Muscle layer of duodenum (tissue), 2 donors: ENCODE measurements around the gene NRIP1.

Experiments used
- H3K27ac ChIP-seq: one replicate; pipeline ENCODE4 v1.7.0; 2013; ENCODE audit warnings: mild to moderate bottlenecking, low read length
- H3K27me3 ChIP-seq: one replicate; pipeline ENCODE4 v1.7.0; 2013; ENCODE audit warnings: low read depth, mild to moderate bottlenecking, control low read depth, low read length
- H3K36me3 ChIP-seq, 2 donors: one replicate each; pipeline ENCODE4 v1.7.0; 2013; ENCODE audit warnings: low read length in 2 of 2, control low read depth in 1 of 2, mild to moderate bottlenecking in 1 of 2; ENCODE audit not compliant: insufficient read depth in 2 of 2, control insufficient read depth in 1 of 2
- H3K4me1 ChIP-seq, 2 donors: one replicate each; pipeline ENCODE4 v1.7.0; 2013; ENCODE audit warnings: low read length in 2 of 2, mild to moderate bottlenecking in 2 of 2, control low read depth in 1 of 2, moderate library complexity in 1 of 2; ENCODE audit not compliant: insufficient read depth in 2 of 2, control insufficient read depth in 1 of 2
- H3K4me3 ChIP-seq, 2 donors: one replicate each; pipeline ENCODE4 v1.7.0; 2013; ENCODE audit warnings: low read length in 2 of 2, low read depth in 1 of 2, mild to moderate bottlenecking in 1 of 2
- H3K9me3 ChIP-seq, 2 donors: one replicate each; pipeline ENCODE4 v1.7.0; 2013; ENCODE audit warnings: low read length in 2 of 2, control low read depth in 1 of 2, mild to moderate bottlenecking in 1 of 2; ENCODE audit not compliant: control insufficient read depth in 1 of 2
- donor health status: healthy.

Gene NRIP1

GRCh38 chr21:15054089-15054488, 10.7 kb downstream of the NRIP1 start:
- no peaks in the 10 kb centered on the region for H3K27me3 ChIP-seq
- peak overlapping the region in 1 of 2 donors; percentile 11 for H3K4me3 ChIP-seq
- peak overlapping the region; percentile 32 for H3K27ac ChIP-seq
- peaks cover 49 to 66% of the 10 kb centered on the region in 2 donors for H3K4me1 ChIP-seq
- no peaks in the 10 kb centered on the region for H3K9me3 ChIP-seq
- no peaks in the 10 kb centered on the region for H3K36me3 ChIP-seq

- no peak overlapping the region for H3K4me3 ChIP-seq
- H3K36me3 ChIP-seq = no peaks in the 10 kb centered on the region
- peak overlapping the region; percentile 11 for H3K27ac ChIP-seq
- no peaks in the 10 kb centered on the region for H3K27me3 ChIP-seq
- H3K4me1 ChIP-seq = peaks cover 44 to 65% of the 10 kb centered on the region in 2 donors
- H3K9me3 ChIP-seq = no peaks in the 10 kb centered on the region
These were observed 11.3 kb downstream of the NRIP1 start for GRCh38 chr21:15053500-15053899.

GRCh38 chr21:15052459-15052763, 12.4 kb downstream of the NRIP1 start:
- H3K27me3 ChIP-seq = no peaks in the 10 kb centered on the region
- H3K9me3 ChIP-seq = no peaks in the 10 kb centered on the region
- H3K4me3 ChIP-seq = no peak overlapping the region
- no peaks in the 10 kb centered on the region for H3K36me3 ChIP-seq
- peaks cover 37 to 65% of the 10 kb centered on the region in 2 donors for H3K4me1 ChIP-seq
- H3K27ac ChIP-seq = no peak overlapping the region

- no peaks in the 10 kb centered on the region for H3K27me3 ChIP-seq
- peak overlapping the region in 1 of 2 donors; percentile 8 for H3K4me3 ChIP-seq
- no peaks in the 10 kb centered on the region for H3K9me3 ChIP-seq
- peak overlapping the region; percentile 11 for H3K27ac ChIP-seq
- peaks cover 34 to 61% of the 10 kb centered on the region in 2 donors for H3K4me1 ChIP-seq
- no peaks in the 10 kb centered on the region for H3K36me3 ChIP-seq
These were observed 12.9 kb downstream of the NRIP1 start for GRCh38 chr21:15051644-15052458.

GRCh38 chr21:15050568-15051377, 14.0 kb downstream of the NRIP1 start:
- Histone ChIP-seq H3K27ac (peak overlapping the region; percentile 42), H3K36me3 (no peaks in the 10 kb centered on the region), H3K9me3 (no peaks in the 10 kb centered on the region), H3K4me1 (peaks cover 31 to 58% of the 10 kb centered on the region in 2 donors), H3K27me3 (no peaks in the 10 kb centered on the region), H3K4me3 (peak overlapping the region in 1 of 2 donors; percentile 1)

- peaks cover 5 to 18% of the 10 kb centered on the region in 2 donors for H3K4me1 ChIP-seq
- H3K4me3 ChIP-seq = no peak overlapping the region
- H3K27ac ChIP-seq = no peak overlapping the region
- peaks cover 11 to 17% of the 10 kb centered on the region in 2 donors for H3K36me3 ChIP-seq
- H3K9me3 ChIP-seq = no peaks in the 10 kb centered on the region
- no peaks in the 10 kb centered on the region for H3K27me3 ChIP-seq
These were observed 19.8 kb downstream of the NRIP1 start for GRCh38 chr21:15045017-15045416.

GRCh38 chr21:15042531-15042930, 22.3 kb downstream of the NRIP1 start:
- Histone ChIP-seq H3K9me3 (no peaks in the 10 kb centered on the region), H3K36me3 (peaks cover 11 to 20% of the 10 kb centered on the region in 2 donors), H3K4me1 (peaks cover under 1 to 3% of the 10 kb centered on the region in 2 donors), H3K27ac (no peak overlapping the region), H3K27me3 (no peaks in the 10 kb centered on the region), H3K4me3 (no peak overlapping the region)

- H3K27me3 ChIP-seq = no peaks in the 10 kb centered on the region
- peaks cover 11 to 24% of the 10 kb centered on the region in 2 donors for H3K36me3 ChIP-seq
- H3K27ac ChIP-seq = no peak overlapping the region
- H3K4me3 ChIP-seq = no peak overlapping the region
- H3K4me1 ChIP-seq = peaks cover 3 to 4% of the 10 kb centered on the region in 2 donors
- H3K9me3 ChIP-seq = no peaks in the 10 kb centered on the region
These were observed 25.0 kb downstream of the NRIP1 start for GRCh38 chr21:15039607-15040299.

GRCh38 chr21:15037900-15038293, 26.9 kb downstream of the NRIP1 start:
- peaks cover 0 to 4% of the 10 kb centered on the region in 2 donors for H3K4me1 ChIP-seq

GRCh38 chr21:15037095-15037899, 27.5 kb downstream of the NRIP1 start:
- Histone ChIP-seq H3K9me3 (no peaks in the 10 kb centered on the region), H3K27ac (no peak overlapping the region), H3K36me3 (peaks cover 2 to 17% of the 10 kb centered on the region in 2 donors), H3K4me1 (peaks cover 0 to 4% of the 10 kb centered on the region in 2 donors), H3K4me3 (no peak overlapping the region), H3K27me3 (no peaks in the 10 kb centered on the region)

More at GRCh38 chr21:15037900-15038293, 26.9 kb downstream of the NRIP1 start:
- Histone ChIP-seq H3K27ac (no peak overlapping the region), H3K4me3 (no peak overlapping the region), H3K27me3 (no peaks in the 10 kb centered on the region), H3K36me3 (peaks cover 8 to 23% of the 10 kb centered on the region in 2 donors), H3K9me3 (no peaks in the 10 kb centered on the region)
